Body of pancreas (tissue), 4 donors: ENCODE measurements around the gene LRRC49. TPM values are rescaled to one million over a fixed set of nuclear protein-coding genes. Genes with fewer than 3 reads are reported as not detected.

Experiments used
- ATAC-seq: fragments of 150-250 bp; one replicate; pipeline ENCODE4 v1.9.1; 2016
- DNase-seq, 4 donors: peaks; one replicate each; pipeline ENCODE4 v3.0.0-alpha.2; 2019
- H3K27ac ChIP-seq, 4 donors: fragments of 200-600 bp; sonication (generic); 1 replicate in 3 of 4; 2 replicates in 1 of 4; pipeline versions ENCODE4 v1.5.1 to v1.6.1; 2016 to 2019; ENCODE audit warnings: mild to moderate bottlenecking in 1 of 4, mixed read lengths in 1 of 4, moderate library complexity in 1 of 4
- H3K27me3 ChIP-seq, 2 donors: fragments of 200-600 bp; sonication (generic); one replicate each; pipeline ENCODE4 v1.6.0; 2016; ENCODE audit warnings: mild to moderate bottlenecking in 1 of 2
- H3K36me3 ChIP-seq, 2 donors: fragments of 200-600 bp; sonication (generic); replicated peaks in 1 of 2; 2 replicates each; pipeline ENCODE4 v1.5.1; 2016; ENCODE audit warnings: low read depth in 2 of 2; ENCODE audit not compliant: insufficient read depth in 1 of 2
- H3K4me1 ChIP-seq: fragments of 200-600 bp; sonication (generic); one replicate; pipeline ENCODE4 v1.6.0; 2016
- H3K4me3 ChIP-seq, 2 donors: fragments of 200-600 bp; sonication (generic); 1 replicate in 1 of 2; 2 replicates in 1 of 2; pipeline ENCODE4 v1.5.1; 2016 to 2019
- H3K9me3 ChIP-seq, 3 donors: fragments of 200-600 bp; sonication (generic); 1 replicate in 2 of 3; 2 replicates in 1 of 3; pipeline ENCODE4 v1.5.1; 2016
- POLR2A ChIP-seq, 3 donors: fragments of 450-650 bp; IDR thresholded peaks; one replicate each; pipeline ENCODE4 v1.6.1; 2016; ENCODE audit warnings: antibody characterized with exemption in 3 of 3, mild to moderate bottlenecking in 2 of 3
- WGBS, 2 donors: methylation state at CpG; one replicate each; pipeline ENCODE4 v1.1.5; 2017; 5-methylcytosine and 5-hydroxymethylcytosine counted together
- intact Hi-C: fragments of 100-400 bp; cut with DNase I; formaldehyde crosslinking; loops from one replicate; pipeline ENCODE4 v1.15.1; 2023
- total RNA-seq, 2 donors: library from RNA; depleted of rRNA; stranded (reverse); fragments of >200 nt; gene quantifications; one replicate each; pipeline ENCODE4 v1.1.0, GENCODE V29; 2016
- TF ChIP-seq, protein P1 (sequence below), 7 experiments: fragments of 450-650 bp in 4 of 7; fragments of 200-600 bp in 3 of 7; sonication (generic) in 3 of 7; IDR thresholded peaks; one replicate each; pipeline ENCODE4 v1.5.1; 2016 to 2019; ENCODE audit warnings: antibody characterized with exemption in 7 of 7

LRRC49 gene
- total RNA-seq, 2 donors from 2014 or later: 3.0 to 7.3 TPM

DNA sequence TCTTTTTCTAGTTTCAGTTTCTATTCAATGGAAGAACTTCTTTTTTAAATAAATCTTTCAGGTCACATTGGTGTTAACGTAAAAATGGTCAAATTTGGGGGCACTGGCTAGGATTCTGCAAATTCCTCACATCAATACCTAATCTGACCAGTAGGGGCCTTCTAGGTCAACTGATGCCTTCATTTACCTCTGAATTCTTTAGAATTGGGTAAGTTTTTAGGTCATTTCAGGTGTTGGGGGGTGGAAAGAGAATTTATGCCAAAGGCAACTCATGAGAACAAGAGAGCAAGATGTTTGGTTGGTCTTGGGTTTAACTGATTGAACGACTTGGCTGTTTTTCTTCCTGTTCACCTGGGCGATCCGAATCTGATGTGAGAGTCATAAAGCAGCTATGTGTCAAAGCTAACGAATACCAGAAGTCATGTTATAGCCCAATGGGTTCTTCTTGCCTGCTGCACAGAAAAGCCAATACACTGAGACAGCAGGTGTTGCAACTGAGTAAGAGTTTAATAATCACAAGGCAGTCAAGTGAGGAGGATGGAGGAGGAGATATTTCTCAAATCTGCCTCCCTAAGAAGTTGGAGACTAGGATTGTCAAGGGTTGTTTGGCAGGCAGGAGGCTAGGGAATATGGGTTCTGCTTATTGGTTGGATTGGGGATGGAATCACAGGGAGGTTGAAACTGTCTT, 15.3 kb downstream of the LRRC49 start:
- WGBS, 2 donors: 81% methylated on average over 5 of the region's 5 CpGs
- Histone ChIP-seq H3K27me3 (no peaks in the 10 kb centered on the region), H3K4me1 (no peaks in the 10 kb centered on the region), H3K4me3 (no peak overlapping the region), H3K9me3 (peaks cover 0 to 18% (median 0%) of the 10 kb centered on the region in 3 donors), H3K36me3 (no peaks in the 10 kb centered on the region), H3K27ac (no peak overlapping the region)
- DNase-seq (no peak), ATAC-seq (no peak)
- intact Hi-C loops: no loop called here
- no peak for TF ChIP-seq POLR2A (IDR thresholded peaks at IDR 0.05)
- TF ChIP-seq, protein P1, sequence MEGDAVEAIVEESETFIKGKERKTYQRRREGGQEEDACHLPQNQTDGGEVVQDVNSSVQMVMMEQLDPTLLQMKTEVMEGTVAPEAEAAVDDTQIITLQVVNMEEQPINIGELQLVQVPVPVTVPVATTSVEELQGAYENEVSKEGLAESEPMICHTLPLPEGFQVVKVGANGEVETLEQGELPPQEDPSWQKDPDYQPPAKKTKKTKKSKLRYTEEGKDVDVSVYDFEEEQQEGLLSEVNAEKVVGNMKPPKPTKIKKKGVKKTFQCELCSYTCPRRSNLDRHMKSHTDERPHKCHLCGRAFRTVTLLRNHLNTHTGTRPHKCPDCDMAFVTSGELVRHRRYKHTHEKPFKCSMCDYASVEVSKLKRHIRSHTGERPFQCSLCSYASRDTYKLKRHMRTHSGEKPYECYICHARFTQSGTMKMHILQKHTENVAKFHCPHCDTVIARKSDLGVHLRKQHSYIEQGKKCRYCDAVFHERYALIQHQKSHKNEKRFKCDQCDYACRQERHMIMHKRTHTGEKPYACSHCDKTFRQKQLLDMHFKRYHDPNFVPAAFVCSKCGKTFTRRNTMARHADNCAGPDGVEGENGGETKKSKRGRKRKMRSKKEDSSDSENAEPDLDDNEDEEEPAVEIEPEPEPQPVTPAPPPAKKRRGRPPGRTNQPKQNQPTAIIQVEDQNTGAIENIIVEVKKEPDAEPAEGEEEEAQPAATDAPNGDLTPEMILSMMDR (IDR thresholded peaks at IDR 0.05): no peak

DNA sequence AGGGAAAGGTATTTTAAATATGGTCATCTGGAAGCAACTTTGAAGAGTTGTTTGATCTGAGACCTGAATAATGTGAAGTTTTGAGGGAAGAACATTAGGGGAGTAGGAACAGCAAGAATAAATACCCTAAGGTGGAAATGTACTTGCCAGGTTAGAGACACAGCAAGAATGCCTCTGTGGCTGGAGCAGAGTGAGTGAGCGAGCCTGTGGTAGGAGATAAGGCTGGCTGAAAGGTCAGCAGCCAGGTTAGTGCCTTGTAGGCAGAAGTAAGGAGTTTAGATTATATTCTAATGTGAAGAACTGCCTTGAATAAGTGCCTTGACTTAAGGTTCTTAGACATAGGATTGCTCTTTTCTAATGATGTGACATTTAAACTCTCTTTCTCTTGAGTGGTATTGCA, 18.3 kb downstream of the LRRC49 start:
- ATAC-seq (no peak), DNase-seq (no peak)
- no peak overlapping the region for H3K27ac ChIP-seq
- no peaks in the 10 kb centered on the region for H3K36me3 ChIP-seq
- no peaks in the 10 kb centered on the region for H3K4me1 ChIP-seq
- 57 to 71% methylated on average over 1 of the region's 1 CpG for WGBS, 2 donors
- intact Hi-C loops: no loop called here
- no peaks in the 10 kb centered on the region for H3K27me3 ChIP-seq
- H3K4me3 ChIP-seq: no peak overlapping the region
- TF ChIP-seq, protein P1 (IDR thresholded peaks at IDR 0.05): no peak
- TF ChIP-seq POLR2A (IDR thresholded peaks at IDR 0.05): no peak
- H3K9me3 ChIP-seq: peaks cover 0 to 18% (median 0%) of the 10 kb centered on the region in 3 donors

DNA sequence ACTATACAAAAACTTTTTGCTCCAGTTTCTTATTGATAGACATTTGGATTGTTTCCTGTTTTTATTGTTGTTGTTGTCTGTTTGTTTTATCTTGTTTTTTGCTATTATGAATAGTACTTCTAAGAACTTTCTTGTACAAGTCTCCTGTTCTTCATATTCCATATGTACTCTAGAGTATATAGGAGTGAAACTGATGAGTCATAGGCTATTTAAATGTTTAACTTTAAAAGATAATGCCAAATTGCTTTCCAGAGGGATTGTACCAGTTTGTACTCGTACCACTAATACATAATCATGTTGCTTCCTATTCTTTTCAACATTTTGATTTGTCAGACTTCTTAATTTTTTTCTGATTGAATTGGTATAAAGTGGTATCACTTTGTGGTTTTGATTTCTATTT, 19.6 kb downstream of the LRRC49 start:
- Histone ChIP-seq H3K36me3 (no peaks in the 10 kb centered on the region), H3K4me3 (no peak overlapping the region), H3K9me3 (peaks cover 0 to 17% (median 0%) of the 10 kb centered on the region in 3 donors), H3K4me1 (no peaks in the 10 kb centered on the region), H3K27me3 (no peaks in the 10 kb centered on the region), H3K27ac (no peak overlapping the region)
- ATAC-seq (no peak), DNase-seq (no peak)
- 61 to 72% methylated on average over 1 of the region's 1 CpG for WGBS, 2 donors
- intact Hi-C loops: no loop called here
- TF ChIP-seq, protein P1 (IDR thresholded peaks at IDR 0.05): no peak
- TF ChIP-seq POLR2A (IDR thresholded peaks at IDR 0.05): no peak

DNA sequence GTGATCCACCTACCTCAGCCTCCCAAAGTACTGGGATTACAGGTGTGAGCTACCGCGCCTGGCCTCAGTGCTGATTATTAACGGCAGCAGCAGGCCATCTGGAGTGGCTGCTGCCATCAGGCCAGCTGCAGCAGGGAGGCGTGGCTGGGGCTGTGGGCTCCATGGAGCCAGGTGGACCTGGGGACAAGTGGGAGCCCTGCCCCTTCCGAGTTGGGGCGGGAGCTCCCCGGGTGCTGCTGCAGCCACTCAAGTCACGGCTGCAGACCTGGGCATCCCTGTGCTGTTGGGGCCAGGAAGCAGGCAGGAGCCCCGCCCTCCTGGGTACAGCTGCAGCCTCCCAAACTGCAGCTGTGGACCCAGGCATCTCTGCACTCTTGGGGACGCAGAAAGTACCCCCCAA, 23.9 kb downstream of the LRRC49 start:
- Histone ChIP-seq H3K9me3 (no peaks in the 10 kb centered on the region), H3K27ac (no peak overlapping the region), H3K4me1 (no peaks in the 10 kb centered on the region), H3K36me3 (no peaks in the 10 kb centered on the region), H3K4me3 (no peak overlapping the region), H3K27me3 (no peaks in the 10 kb centered on the region)
- DNase-seq (no peak), ATAC-seq (no peak)
- intact Hi-C loops: no loop called here
- TF ChIP-seq POLR2A (IDR thresholded peaks at IDR 0.05): no peak
- TF ChIP-seq, protein P1 (IDR thresholded peaks at IDR 0.05): no peak
- 80 to 89% methylated on average over 3 to 10 of the region's 10 CpGs for WGBS, 2 donors

DNA sequence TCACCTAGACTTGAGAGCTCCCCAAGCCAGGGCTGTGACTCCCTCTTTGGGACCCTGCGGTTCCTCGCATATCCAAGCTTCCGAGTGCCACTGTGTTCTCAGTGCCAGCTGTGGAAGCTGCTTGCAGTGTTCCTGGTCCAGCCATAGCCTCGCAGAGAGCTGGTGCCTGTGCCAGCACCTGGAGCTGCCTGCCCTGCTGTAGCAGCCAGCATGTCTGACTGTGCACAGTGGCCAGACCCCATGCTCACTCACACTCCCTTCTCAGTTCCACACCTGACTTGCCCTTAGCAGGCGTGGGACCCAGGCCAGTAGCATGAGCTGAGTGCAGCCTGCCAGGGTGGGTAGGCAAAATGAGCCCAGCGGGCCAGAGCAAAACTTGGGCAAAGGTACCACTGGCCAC, 25.3 kb downstream of the LRRC49 start:
- DNase-seq (no peak), ATAC-seq (no peak)
- 73 to 94% methylated on average over 3 to 6 of the region's 6 CpGs for WGBS, 2 donors
- intact Hi-C loops: no loop called here
- Histone ChIP-seq H3K27me3 (no peaks in the 10 kb centered on the region), H3K27ac (no peak overlapping the region), H3K4me3 (no peak overlapping the region), H3K4me1 (no peaks in the 10 kb centered on the region), H3K36me3 (no peaks in the 10 kb centered on the region), H3K9me3 (no peaks in the 10 kb centered on the region)
- TF ChIP-seq, protein P1 (IDR thresholded peaks at IDR 0.05): no peak
- TF ChIP-seq POLR2A (IDR thresholded peaks at IDR 0.05): no peak
